ENCODE data around the gene IFT122.

Gene IFT122

GRCh38 chr3:129506231-129506742, 66.3 kb downstream of the IFT122 start:
- Histone ChIP-seq H4K20me1 (ENCODE audit: insufficient read depth, low read length) (no peaks in the 10 kb centered on the region), H2AFZ (ENCODE audit: low read length) (no peak overlapping the region), H3K9ac (ENCODE audit: low read length) (no peak overlapping the region), H3K9me3 (ENCODE audit: low read length) (no peaks in the 10 kb centered on the region), H3K79me2 (ENCODE audit: insufficient read depth, low read length) (no peaks in the 10 kb centered on the region), H3K4me3 (ENCODE audit: low read depth, low read length, poor library complexity, severe bottlenecking) (no peak overlapping the region), H3K4me1 (ENCODE audit: insufficient read depth, low read length, severe bottlenecking) (no peaks in the 10 kb centered on the region), H3K9me2 (ENCODE audit: low read depth, low read length) (no peaks in the 10 kb centered on the region), H3K27ac (ENCODE audit: low read depth, low read length, poor library complexity, severe bottlenecking) (no peak overlapping the region), H3K4me2 (ENCODE audit: low read length) (no peak overlapping the region), H3K27me3 (ENCODE audit: insufficient read depth, low read length) (no peaks in the 10 kb centered on the region), H3F3A (ENCODE audit: insufficient read depth, low read length) (no peaks in the 10 kb centered on the region), H3K36me3 (ENCODE audit: insufficient read depth, low read length) (no peaks in the 10 kb centered on the region; the same call in 1 of the 2 replicates)
- TF ChIP-seq EZH2 (IDR thresholded peaks at IDR 0.05; ENCODE audit: borderline replicate concordance, low read length), result no peak
- no peak for TF ChIP-seq CTCF (IDR thresholded peaks at IDR 0.05; ENCODE audit: low read length)

- H3K9ac ChIP-seq (ENCODE audit: low read length), result no peak overlapping the region
- H2AFZ ChIP-seq (ENCODE audit: low read length), result no peak overlapping the region
- TF ChIP-seq EZH2 (IDR thresholded peaks at IDR 0.05; ENCODE audit: borderline replicate concordance, low read length) (no peak), CTCF (IDR thresholded peaks at IDR 0.05; ENCODE audit: low read length) (no peak)
- H3K27ac ChIP-seq (ENCODE audit: low read depth, low read length, poor library complexity, severe bottlenecking), result no peak overlapping the region
- no peaks in the 10 kb centered on the region for H3K9me2 ChIP-seq (ENCODE audit: low read depth, low read length)
- H3K36me3 ChIP-seq (ENCODE audit: insufficient read depth, low read length), result no peaks in the 10 kb centered on the region; the same call in 1 of the 2 replicates
- H3K9me3 ChIP-seq (ENCODE audit: low read length), result no peaks in the 10 kb centered on the region
- H3K4me3 ChIP-seq (ENCODE audit: low read depth, low read length, poor library complexity, severe bottlenecking), result no peak overlapping the region
- no peak overlapping the region for H3K4me2 ChIP-seq (ENCODE audit: low read length)
- H3K79me2 ChIP-seq (ENCODE audit: insufficient read depth, low read length), result no peaks in the 10 kb centered on the region
- H3F3A ChIP-seq (ENCODE audit: insufficient read depth, low read length), result no peaks in the 10 kb centered on the region
- H3K27me3 ChIP-seq (ENCODE audit: insufficient read depth, low read length), result no peaks in the 10 kb centered on the region
- no peaks in the 10 kb centered on the region for H3K4me1 ChIP-seq (ENCODE audit: insufficient read depth, low read length, severe bottlenecking)
- H4K20me1 ChIP-seq (ENCODE audit: insufficient read depth, low read length), result no peaks in the 10 kb centered on the region
Measured at GRCh38 chr3:129507181-129507831, 67.3 kb downstream of the IFT122 start.

GRCh38 chr3:129512595-129512994, 72.6 kb downstream of the IFT122 start:
- no peak overlapping the region for H3K4me2 ChIP-seq (ENCODE audit: low read length)
- H3K4me3 ChIP-seq (ENCODE audit: low read depth, low read length, poor library complexity, severe bottlenecking), result no peak overlapping the region
- H3F3A ChIP-seq (ENCODE audit: insufficient read depth, low read length), result no peaks in the 10 kb centered on the region
- H3K36me3 ChIP-seq (ENCODE audit: insufficient read depth, low read length), result no peaks in the 10 kb centered on the region
- no peaks in the 10 kb centered on the region for H4K20me1 ChIP-seq (ENCODE audit: insufficient read depth, low read length)
- H3K9me3 ChIP-seq (ENCODE audit: low read length), result no peaks in the 10 kb centered on the region
- H2AFZ ChIP-seq (ENCODE audit: low read length), result no peak overlapping the region
- H3K9me2 ChIP-seq (ENCODE audit: low read depth, low read length), result no peaks in the 10 kb centered on the region
- H3K27ac ChIP-seq (ENCODE audit: low read depth, low read length, poor library complexity, severe bottlenecking), result no peak overlapping the region
- no peaks in the 10 kb centered on the region for H3K27me3 ChIP-seq (ENCODE audit: insufficient read depth, low read length)
- no peaks in the 10 kb centered on the region for H3K4me1 ChIP-seq (ENCODE audit: insufficient read depth, low read length, severe bottlenecking)
- H3K79me2 ChIP-seq (ENCODE audit: insufficient read depth, low read length), result no peaks in the 10 kb centered on the region
- no peak overlapping the region for H3K9ac ChIP-seq (ENCODE audit: low read length)
- TF ChIP-seq EZH2 (IDR thresholded peaks at IDR 0.05; ENCODE audit: borderline replicate concordance, low read length), result no peak
- no peak for TF ChIP-seq CTCF (IDR thresholded peaks at IDR 0.05; ENCODE audit: low read length)
